ENCODE data around the gene HHLA2.

- TF ChIP-seq POLR2A (IDR thresholded peaks at IDR 0.05; ENCODE audit: low read depth, low read length) (no peak), POLR2AphosphoS5 (IDR thresholded peaks at IDR 0.05; ENCODE audit: low read depth, low read length) (no peak)
Observed at GRCh38 chr3:108320746-108321350, 24.5 kb downstream of the HHLA2 start.

Data from GM12892 (cell line).